Osteocyte (in vitro differentiated cells): ENCODE data around the gene FAM53B. TPM values are rescaled to one million over a fixed set of nuclear protein-coding genes. Genes with fewer than 3 reads are reported as not detected.

Source experiments
- DNase-seq: peaks from one replicate; pipeline ENCODE4 v3.0.0; 2021; ENCODE audit warnings: mixed read lengths; ENCODE audit not compliant: unreplicated experiment; ENCODE audit errors: extremely low spot score
- H3K27ac Mint-ChIP-seq: one replicate; pipeline ENCODE4 v1.8.0; 2021; ENCODE audit warnings: mild to moderate bottlenecking, mixed read lengths; ENCODE audit not compliant: unreplicated experiment
- H3K27me3 Mint-ChIP-seq: one replicate; pipeline ENCODE4 v1.8.0; 2021; ENCODE audit warnings: mixed read lengths; ENCODE audit not compliant: unreplicated experiment
- H3K36me3 Mint-ChIP-seq: one replicate; pipeline ENCODE4 v1.8.0; 2021; ENCODE audit warnings: mixed read lengths; ENCODE audit not compliant: unreplicated experiment
- H3K4me1 Mint-ChIP-seq: one replicate; pipeline ENCODE4 v1.8.0; 2021; ENCODE audit warnings: mixed read lengths; ENCODE audit not compliant: unreplicated experiment
- H3K4me3 Mint-ChIP-seq: one replicate; pipeline ENCODE4 v1.8.0; 2021; ENCODE audit warnings: mild to moderate bottlenecking, moderate library complexity, mixed read lengths; ENCODE audit not compliant: unreplicated experiment
- H3K9me3 Mint-ChIP-seq: one replicate; pipeline ENCODE4 v1.8.0; 2021; ENCODE audit warnings: mixed read lengths; ENCODE audit not compliant: unreplicated experiment
- total RNA-seq: library from RNA; stranded (reverse); gene quantifications from 2 replicates; pipeline ENCODE4 v1.2.1, GENCODE V29; 2021
- TF ChIP-seq, protein P1 (sequence below): fragments of 200-600 bp; sonication (generic); IDR thresholded peaks from 2 replicates; pipeline ENCODE4 v1.5.0; 2021; ENCODE audit warnings: antibody characterized with exemption, mild to moderate bottlenecking, moderate library complexity

Gene FAM53B
- total RNA-seq, 1 donor from 2014 or later = 14.7 TPM

DNA sequence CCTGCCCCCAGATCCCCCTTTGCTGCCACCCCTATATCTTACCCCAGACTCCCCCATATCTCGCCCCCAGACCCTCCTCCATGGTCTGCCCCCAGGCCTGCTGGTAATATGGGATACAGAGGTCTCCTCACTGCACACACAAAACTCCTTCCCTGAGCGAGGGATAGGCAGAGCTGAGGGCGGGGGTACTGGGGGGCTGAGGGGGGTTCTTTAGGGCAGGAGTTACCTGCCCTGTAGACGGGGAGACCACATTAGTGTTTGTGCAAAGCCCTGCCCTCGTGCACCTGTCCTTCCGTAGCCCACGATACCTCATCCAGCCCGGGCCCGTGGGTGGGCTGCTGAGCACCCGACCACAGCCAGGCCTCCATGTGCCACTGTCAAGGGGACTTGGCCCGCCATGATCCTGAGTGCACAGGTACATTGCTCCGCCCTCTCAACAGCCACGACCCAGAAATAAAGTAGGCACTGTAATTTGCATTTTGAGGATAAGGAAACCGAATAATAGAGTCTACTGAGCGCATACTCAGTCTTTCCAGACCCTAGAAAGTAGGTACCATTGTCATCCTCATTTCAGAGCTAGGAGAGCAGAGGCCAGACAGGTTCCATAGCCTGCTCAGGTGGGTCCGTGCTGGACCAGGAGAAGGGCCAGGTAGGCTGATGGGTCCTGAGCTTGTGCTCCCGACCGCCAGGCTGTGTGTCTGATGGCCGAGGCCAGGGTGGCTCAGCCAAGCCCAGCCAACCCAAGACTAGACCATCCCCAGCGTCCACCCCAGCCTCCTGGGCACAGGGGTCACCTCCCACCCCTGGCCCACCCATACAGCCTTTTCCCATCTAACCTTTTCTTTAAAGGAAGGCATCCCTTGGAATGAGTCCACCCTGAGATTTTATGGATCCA is 167.4 kb downstream of the FAM53B start:
- no peak for DNase-seq
- peaks cover 7% of the 10 kb centered on the region for H3K27me3 Mint-ChIP-seq
- H3K36me3 Mint-ChIP-seq = no peaks in the 10 kb centered on the region
- TF ChIP-seq, protein P1, sequence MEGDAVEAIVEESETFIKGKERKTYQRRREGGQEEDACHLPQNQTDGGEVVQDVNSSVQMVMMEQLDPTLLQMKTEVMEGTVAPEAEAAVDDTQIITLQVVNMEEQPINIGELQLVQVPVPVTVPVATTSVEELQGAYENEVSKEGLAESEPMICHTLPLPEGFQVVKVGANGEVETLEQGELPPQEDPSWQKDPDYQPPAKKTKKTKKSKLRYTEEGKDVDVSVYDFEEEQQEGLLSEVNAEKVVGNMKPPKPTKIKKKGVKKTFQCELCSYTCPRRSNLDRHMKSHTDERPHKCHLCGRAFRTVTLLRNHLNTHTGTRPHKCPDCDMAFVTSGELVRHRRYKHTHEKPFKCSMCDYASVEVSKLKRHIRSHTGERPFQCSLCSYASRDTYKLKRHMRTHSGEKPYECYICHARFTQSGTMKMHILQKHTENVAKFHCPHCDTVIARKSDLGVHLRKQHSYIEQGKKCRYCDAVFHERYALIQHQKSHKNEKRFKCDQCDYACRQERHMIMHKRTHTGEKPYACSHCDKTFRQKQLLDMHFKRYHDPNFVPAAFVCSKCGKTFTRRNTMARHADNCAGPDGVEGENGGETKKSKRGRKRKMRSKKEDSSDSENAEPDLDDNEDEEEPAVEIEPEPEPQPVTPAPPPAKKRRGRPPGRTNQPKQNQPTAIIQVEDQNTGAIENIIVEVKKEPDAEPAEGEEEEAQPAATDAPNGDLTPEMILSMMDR = no peak
- H3K27ac Mint-ChIP-seq = no peak overlapping the region
- H3K4me1 Mint-ChIP-seq = no peaks in the 10 kb centered on the region
- H3K9me3 Mint-ChIP-seq = peaks cover 5% of the 10 kb centered on the region
- H3K4me3 Mint-ChIP-seq = no peak overlapping the region

DNA sequence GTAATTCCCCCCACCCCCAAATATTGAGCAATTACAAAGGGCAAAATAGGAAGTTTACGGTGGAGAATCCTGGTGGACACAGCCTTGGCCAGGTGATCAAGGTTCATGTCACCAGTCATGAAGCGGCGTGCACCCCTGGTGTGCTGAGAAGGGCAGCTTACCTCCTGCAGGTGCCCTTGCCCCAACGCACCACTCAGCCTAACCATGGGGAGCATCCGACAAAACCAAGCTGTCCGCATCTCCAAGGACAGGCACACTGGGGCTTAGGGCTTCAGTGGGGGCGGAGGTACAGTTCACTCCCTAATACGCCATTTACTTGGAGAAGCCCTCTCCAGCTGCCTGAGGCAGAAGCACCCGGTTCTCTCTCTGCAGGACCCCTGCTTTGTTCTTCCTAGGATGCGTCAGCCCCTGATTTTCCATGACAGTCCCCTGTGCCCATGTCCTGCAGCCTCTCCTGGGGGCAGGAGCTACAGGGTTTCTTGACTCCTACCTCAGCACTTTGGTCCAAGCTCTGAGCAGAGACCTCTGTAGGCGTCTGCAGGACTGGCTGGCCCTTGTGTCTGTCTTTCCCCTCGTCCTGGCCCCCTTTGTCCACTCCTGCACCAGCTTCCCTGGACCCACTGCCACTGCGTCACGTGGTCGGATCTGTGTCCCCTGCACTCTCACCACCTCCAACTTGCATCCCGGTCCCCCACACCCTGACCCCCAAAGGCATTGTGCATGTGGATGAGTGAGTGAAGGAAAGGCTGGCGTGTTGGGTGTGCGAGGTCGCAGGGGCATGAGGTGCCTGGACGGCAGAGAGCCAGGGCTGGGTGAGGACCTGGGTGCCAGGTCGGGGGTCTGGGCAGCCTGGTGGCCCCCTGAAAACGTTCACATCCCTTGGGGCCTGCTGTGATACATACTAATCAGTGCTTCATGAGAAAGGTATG is 168.8 kb downstream of the FAM53B start:
- Mint-ChIP-seq H3K27me3 (peaks cover 11% of the 10 kb centered on the region), H3K27ac (no peak overlapping the region)

DNA sequence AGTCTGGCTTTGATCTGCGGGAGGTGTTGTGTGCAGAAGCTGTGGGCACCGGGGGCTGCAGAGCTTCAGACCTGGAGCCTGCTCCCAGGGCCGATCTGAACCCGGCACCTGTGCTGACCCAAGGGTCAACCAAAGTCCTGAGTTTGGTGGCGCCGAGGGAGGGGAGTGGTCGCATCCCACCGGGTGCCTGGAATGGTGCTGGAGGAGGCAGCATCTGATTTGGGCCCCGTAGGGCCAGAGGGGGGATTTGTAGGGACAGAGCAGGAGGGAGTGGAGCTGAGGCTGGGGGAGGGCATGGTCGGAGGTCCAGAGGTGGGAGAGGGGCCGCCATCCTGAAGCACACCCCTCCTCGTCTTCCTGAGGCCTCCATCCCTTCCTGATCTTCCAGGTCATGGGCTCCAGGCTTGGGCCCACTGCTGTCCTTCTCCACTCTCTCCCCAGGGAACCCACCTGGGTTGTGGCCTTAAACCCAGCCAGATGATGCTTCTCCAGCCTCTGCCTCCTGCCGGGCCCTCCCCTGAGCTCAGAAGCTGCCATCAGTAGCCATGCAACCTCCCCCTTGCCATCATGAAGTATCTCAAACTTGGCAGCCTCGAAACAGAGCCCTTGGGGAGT is 169.6 kb downstream of the FAM53B start:
- no peak overlapping the region for H3K27ac Mint-ChIP-seq
- no peaks in the 10 kb centered on the region for H3K4me1 Mint-ChIP-seq
- DNase-seq = no peak
- no peaks in the 10 kb centered on the region for H3K36me3 Mint-ChIP-seq
- peaks cover 11% of the 10 kb centered on the region for H3K27me3 Mint-ChIP-seq
- no peak overlapping the region for H3K4me3 Mint-ChIP-seq
- TF ChIP-seq, protein P1 = no peak
- H3K9me3 Mint-ChIP-seq = no peaks in the 10 kb centered on the region

More for the DNA sequence above, 168.8 kb downstream of the FAM53B start:
- Mint-ChIP-seq H3K9me3 (no peaks in the 10 kb centered on the region), H3K4me3 (no peak overlapping the region), H3K36me3 (no peaks in the 10 kb centered on the region), H3K4me1 (no peaks in the 10 kb centered on the region)
- TF ChIP-seq, protein P1 = no peak
- DNase-seq = no peak

GRCh38 chr10:124573726-124574455 is 170.3 kb downstream of the FAM53B start:
- no peaks in the 10 kb centered on the region for H3K4me1 Mint-ChIP-seq
- H3K36me3 Mint-ChIP-seq = no peaks in the 10 kb centered on the region
- no peaks in the 10 kb centered on the region for H3K9me3 Mint-ChIP-seq
- TF ChIP-seq, protein P1 = no peak
- no peak for DNase-seq
- H3K27ac Mint-ChIP-seq = no peak overlapping the region
- H3K27me3 Mint-ChIP-seq = peaks cover 11% of the 10 kb centered on the region
- no peak overlapping the region for H3K4me3 Mint-ChIP-seq
